ENCODE measurements around the gene NLGN1. TPM values are rescaled to one million over a fixed set of nuclear protein-coding genes. Genes with fewer than 3 reads are reported as not detected.

NLGN1 gene
- total RNA-seq, 1 experiment from 2014 or later: 0.85 TPM

DNA sequence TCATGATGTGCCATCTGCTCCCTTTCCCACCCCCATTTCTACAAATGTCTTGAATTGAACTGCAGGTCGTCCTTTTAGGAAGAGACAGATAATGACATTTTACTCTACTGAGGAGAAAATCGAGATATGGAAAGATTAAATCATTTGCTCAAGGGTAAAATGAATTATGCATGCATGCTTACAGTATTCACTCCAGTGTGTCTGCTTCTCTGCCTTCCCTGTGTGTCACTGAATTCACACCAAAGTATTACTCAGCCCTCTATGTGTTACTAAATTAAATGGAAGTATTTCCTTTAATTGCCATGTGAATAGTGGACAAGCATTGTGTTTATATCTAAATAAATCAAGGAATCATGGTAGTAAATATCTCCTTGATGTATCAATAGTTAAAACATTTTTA is 449.0 kb downstream of the NLGN1 start:
- intact Hi-C loops (cut with micrococcal nuclease; ENCODE audit: unreplicated experiment): no loop called here
- no peak for DNase-seq (ENCODE audit: low read depth, low spot score)
- CTCF ChIA-PET: no interaction called here
- POLR2A ChIA-PET: no interaction called here
- in situ Hi-C loops (cut with HindIII; ENCODE audit: low pct_unique_long_range_greater_than_20kb, low sequenced_read_pairs): no loop called here
- Histone ChIP-seq H3K4me1 (ENCODE audit: control insufficient read depth, insufficient read depth, low read length) (no peaks in the 10 kb centered on the region), H3K36me3 (ENCODE audit: control insufficient read depth, insufficient read depth, low read length) (no peaks in the 10 kb centered on the region), H3K27me3 (ENCODE audit: control insufficient read depth, insufficient read depth, low read length) (no peaks in the 10 kb centered on the region), H3K27ac (ENCODE audit: low read length) (no peak overlapping the region), H3K9me3 (ENCODE audit: control insufficient read depth, insufficient read depth, low read depth, low read length) (no peaks in the 10 kb centered on the region), H3K4me3 (ENCODE audit: low read depth in 2 of 2, low read length in 2 of 2) (no peak overlapping the region)
- TF ChIP-seq, protein P1, sequence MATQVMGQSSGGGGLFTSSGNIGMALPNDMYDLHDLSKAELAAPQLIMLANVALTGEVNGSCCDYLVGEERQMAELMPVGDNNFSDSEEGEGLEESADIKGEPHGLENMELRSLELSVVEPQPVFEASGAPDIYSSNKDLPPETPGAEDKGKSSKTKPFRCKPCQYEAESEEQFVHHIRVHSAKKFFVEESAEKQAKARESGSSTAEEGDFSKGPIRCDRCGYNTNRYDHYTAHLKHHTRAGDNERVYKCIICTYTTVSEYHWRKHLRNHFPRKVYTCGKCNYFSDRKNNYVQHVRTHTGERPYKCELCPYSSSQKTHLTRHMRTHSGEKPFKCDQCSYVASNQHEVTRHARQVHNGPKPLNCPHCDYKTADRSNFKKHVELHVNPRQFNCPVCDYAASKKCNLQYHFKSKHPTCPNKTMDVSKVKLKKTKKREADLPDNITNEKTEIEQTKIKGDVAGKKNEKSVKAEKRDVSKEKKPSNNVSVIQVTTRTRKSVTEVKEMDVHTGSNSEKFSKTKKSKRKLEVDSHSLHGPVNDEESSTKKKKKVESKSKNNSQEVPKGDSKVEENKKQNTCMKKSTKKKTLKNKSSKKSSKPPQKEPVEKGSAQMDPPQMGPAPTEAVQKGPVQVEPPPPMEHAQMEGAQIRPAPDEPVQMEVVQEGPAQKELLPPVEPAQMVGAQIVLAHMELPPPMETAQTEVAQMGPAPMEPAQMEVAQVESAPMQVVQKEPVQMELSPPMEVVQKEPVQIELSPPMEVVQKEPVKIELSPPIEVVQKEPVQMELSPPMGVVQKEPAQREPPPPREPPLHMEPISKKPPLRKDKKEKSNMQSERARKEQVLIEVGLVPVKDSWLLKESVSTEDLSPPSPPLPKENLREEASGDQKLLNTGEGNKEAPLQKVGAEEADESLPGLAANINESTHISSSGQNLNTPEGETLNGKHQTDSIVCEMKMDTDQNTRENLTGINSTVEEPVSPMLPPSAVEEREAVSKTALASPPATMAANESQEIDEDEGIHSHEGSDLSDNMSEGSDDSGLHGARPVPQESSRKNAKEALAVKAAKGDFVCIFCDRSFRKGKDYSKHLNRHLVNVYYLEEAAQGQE (IDR thresholded peaks at IDR 0.05; ENCODE audit: insufficient read depth in 1 of 2, low read depth in 2 of 2, low read length in 1 of 2): no peak
- TF ChIP-seq, protein P2, sequence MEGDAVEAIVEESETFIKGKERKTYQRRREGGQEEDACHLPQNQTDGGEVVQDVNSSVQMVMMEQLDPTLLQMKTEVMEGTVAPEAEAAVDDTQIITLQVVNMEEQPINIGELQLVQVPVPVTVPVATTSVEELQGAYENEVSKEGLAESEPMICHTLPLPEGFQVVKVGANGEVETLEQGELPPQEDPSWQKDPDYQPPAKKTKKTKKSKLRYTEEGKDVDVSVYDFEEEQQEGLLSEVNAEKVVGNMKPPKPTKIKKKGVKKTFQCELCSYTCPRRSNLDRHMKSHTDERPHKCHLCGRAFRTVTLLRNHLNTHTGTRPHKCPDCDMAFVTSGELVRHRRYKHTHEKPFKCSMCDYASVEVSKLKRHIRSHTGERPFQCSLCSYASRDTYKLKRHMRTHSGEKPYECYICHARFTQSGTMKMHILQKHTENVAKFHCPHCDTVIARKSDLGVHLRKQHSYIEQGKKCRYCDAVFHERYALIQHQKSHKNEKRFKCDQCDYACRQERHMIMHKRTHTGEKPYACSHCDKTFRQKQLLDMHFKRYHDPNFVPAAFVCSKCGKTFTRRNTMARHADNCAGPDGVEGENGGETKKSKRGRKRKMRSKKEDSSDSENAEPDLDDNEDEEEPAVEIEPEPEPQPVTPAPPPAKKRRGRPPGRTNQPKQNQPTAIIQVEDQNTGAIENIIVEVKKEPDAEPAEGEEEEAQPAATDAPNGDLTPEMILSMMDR (IDR thresholded peaks at IDR 0.05): no peak
- ATAC-seq: no peak
- no TSS peak for BruUV-seq (replicated peaks)

DNA sequence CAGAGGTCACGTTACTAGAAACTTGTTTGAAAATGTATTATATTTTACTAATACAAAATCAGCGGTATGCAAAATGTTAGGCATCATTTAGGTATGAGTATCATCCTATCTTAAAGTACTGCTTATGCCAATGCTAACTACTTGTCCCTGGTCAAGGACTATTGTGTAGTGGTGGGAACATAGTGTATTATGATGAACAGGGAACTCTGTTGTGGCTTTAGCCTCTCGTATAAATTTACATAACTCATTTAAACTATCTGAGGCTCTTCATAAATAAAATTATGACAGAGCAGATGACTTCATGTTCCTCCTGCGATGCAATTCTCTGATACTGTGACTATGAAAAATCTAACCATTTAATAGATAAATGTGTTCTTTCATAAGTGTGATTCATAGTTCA is 451.9 kb downstream of the NLGN1 start:
- POLR2A ChIA-PET: no interaction called here
- H3K4me1 ChIP-seq (ENCODE audit: control insufficient read depth, insufficient read depth, low read length): no peaks in the 10 kb centered on the region
- no peak overlapping the region for H3K4me3 ChIP-seq (ENCODE audit: low read depth in 2 of 2, low read length in 2 of 2)
- intact Hi-C loops (cut with micrococcal nuclease; ENCODE audit: unreplicated experiment): no loop called here
- CTCF ChIA-PET: no interaction called here
- ATAC-seq (no peak), DNase-seq (ENCODE audit: low read depth, low spot score) (no peak)
- TF ChIP-seq SIN3A (IDR thresholded peaks at IDR 0.05; ENCODE audit: borderline replicate concordance, insufficient read depth, low read depth, low read length) (no peak), TCF7L2 (IDR thresholded peaks at IDR 0.05; ENCODE audit: low read depth, low read length) (no peak), POLR2AphosphoS5 (IDR thresholded peaks at IDR 0.05; ENCODE audit: low read depth, low read length) (no peak)
- TF ChIP-seq, protein P1 (IDR thresholded peaks at IDR 0.05; ENCODE audit: insufficient read depth in 1 of 2, low read depth in 2 of 2, low read length in 1 of 2): no peak
- TF ChIP-seq, protein P2 (IDR thresholded peaks at IDR 0.05): no peak
- H3K36me3 ChIP-seq (ENCODE audit: control insufficient read depth, insufficient read depth, low read length): no peaks in the 10 kb centered on the region
- BruUV-seq (replicated peaks): no TSS peak
- no peaks in the 10 kb centered on the region for H3K9me3 ChIP-seq (ENCODE audit: control insufficient read depth, insufficient read depth, low read depth, low read length)
- no peak overlapping the region for H3K27ac ChIP-seq (ENCODE audit: low read length)
- no peaks in the 10 kb centered on the region for H3K27me3 ChIP-seq (ENCODE audit: control insufficient read depth, insufficient read depth, low read length)
- in situ Hi-C loops (cut with HindIII; ENCODE audit: low pct_unique_long_range_greater_than_20kb, low sequenced_read_pairs): no loop called here

Data from Panc1 (cell line).